Liver (tissue), 9 donors: Measurements from ENCODE around the gene PRAMEF17. TPM values are rescaled to one million over a fixed set of nuclear protein-coding genes. Genes with fewer than 3 reads are reported as not detected.
"Not testable (repeated sequence)": the region's sequence is repeated elsewhere in the genome, so short reads cannot be mapped to it uniquely, and the experiment has no call there.

Source experiments
- DNase-seq: peaks from one replicate; pipeline ENCODE4 v3.0.0-alpha.2; 2017; ENCODE audit warnings: low spot score
- H3K27ac ChIP-seq, 2 donors: one replicate each; pipeline ENCODE4 v1.7.0; 2013; ENCODE audit warnings: inconsistent platforms in 2 of 2, low read length in 2 of 2, control low read depth in 1 of 2, low read depth in 1 of 2, mild to moderate bottlenecking in 1 of 2
- H3K27me3 ChIP-seq, 4 donors: one replicate each; pipeline versions ENCODE4 v1.6.1 to v1.7.0; 2013; ENCODE audit warnings: low read length in 3 of 4, inconsistent platforms in 1 of 4, mild to moderate bottlenecking in 1 of 4, moderate library complexity in 1 of 4; ENCODE audit not compliant: control insufficient read depth in 4 of 4, insufficient read depth in 4 of 4
- H3K36me3 ChIP-seq, 4 donors: one replicate each; pipeline versions ENCODE4 v1.6.1 to v1.7.0; 2013; ENCODE audit warnings: low read length in 3 of 4, mild to moderate bottlenecking in 3 of 4, low read depth in 1 of 4, moderate library complexity in 1 of 4; ENCODE audit not compliant: control insufficient read depth in 4 of 4, insufficient read depth in 3 of 4
- H3K4me1 ChIP-seq, 4 donors: one replicate each; pipeline versions ENCODE4 v1.6.1 to v1.7.0; 2013; ENCODE audit warnings: low read length in 3 of 4, mild to moderate bottlenecking in 3 of 4, moderate library complexity in 1 of 4; ENCODE audit not compliant: control insufficient read depth in 4 of 4, insufficient read depth in 4 of 4
- H3K4me3 ChIP-seq, 3 donors: one replicate each; pipeline versions ENCODE4 v1.6.1 to v1.7.0; 2013; ENCODE audit warnings: low read length in 3 of 3, control low read depth in 1 of 3, low read depth in 1 of 3, mild to moderate bottlenecking in 1 of 3
- H3K9ac ChIP-seq, 2 donors: one replicate each; pipeline ENCODE4 v1.7.0; 2013; ENCODE audit warnings: low read length in 2 of 2, mild to moderate bottlenecking in 2 of 2, moderate library complexity in 2 of 2, control low read depth in 1 of 2, low read depth in 1 of 2
- H3K9me3 ChIP-seq, 4 donors: one replicate each; pipeline versions ENCODE4 v1.6.1 to v1.7.0; 2013; ENCODE audit warnings: low read length in 3 of 4; ENCODE audit not compliant: control insufficient read depth in 4 of 4
- ATF3 ChIP-seq: IDR thresholded peaks from 2 replicates; pipeline ENCODE4 v1.6.1; 2016; ENCODE audit warnings: antibody characterized with exemption
- CTCF ChIP-seq: fragments of 150-350 bp; IDR thresholded peaks from 2 replicates; pipeline ENCODE4 v1.5.1; 2017; ENCODE audit warnings: improper control_type of control experiment, low read depth, low read length; ENCODE audit not compliant: missing input control
- EGR1 ChIP-seq, 2 donors: IDR thresholded peaks; 2 replicates each; pipeline ENCODE4 v1.6.1; 2016 to 2018; ENCODE audit warnings: antibody characterized with exemption in 2 of 2, low read depth in 2 of 2
- FOXA1 ChIP-seq: IDR thresholded peaks from 2 replicates; pipeline ENCODE4 v1.6.1; 2016; ENCODE audit warnings: antibody characterized with exemption
- FOXA2 ChIP-seq: IDR thresholded peaks from 2 replicates; pipeline ENCODE4 v1.6.1; 2016; ENCODE audit warnings: antibody characterized with exemption
- GABPA ChIP-seq, 2 donors: IDR thresholded peaks in 1 of 2; conservative IDR thresholded peaks in 1 of 2; 2 replicates each; pipeline ENCODE4 v1.6.1; 2016; ENCODE audit warnings: antibody characterized with exemption in 2 of 2, mild to moderate bottlenecking in 1 of 2, moderate library complexity in 1 of 2
- HNF4A ChIP-seq, 2 donors: conservative IDR thresholded peaks; 2 replicates each; pipeline ENCODE4 v1.6.1; 2016; ENCODE audit warnings: antibody characterized with exemption in 2 of 2, mild to moderate bottlenecking in 2 of 2
- HNF4G ChIP-seq: IDR thresholded peaks from 2 replicates; pipeline ENCODE4 v1.6.1; 2016; ENCODE audit warnings: antibody characterized with exemption
- JUND ChIP-seq, 2 donors: IDR thresholded peaks; 2 replicates each; pipeline ENCODE4 v1.6.1; 2016; ENCODE audit warnings: antibody characterized with exemption in 2 of 2
- NR2F2 ChIP-seq: IDR thresholded peaks from 2 replicates; pipeline ENCODE4 v1.6.1; 2016; ENCODE audit warnings: antibody characterized with exemption
- RAD21 ChIP-seq, 2 donors: IDR thresholded peaks; 2 replicates each; pipeline ENCODE4 v1.6.1; 2016; ENCODE audit warnings: antibody characterized with exemption in 2 of 2, mild to moderate bottlenecking in 2 of 2
- RXRA ChIP-seq, 2 donors: IDR thresholded peaks; 2 replicates each; pipeline ENCODE4 v1.6.1; 2017 to 2018; ENCODE audit warnings: antibody characterized with exemption in 2 of 2, mild to moderate bottlenecking in 1 of 2
- SP1 ChIP-seq: IDR thresholded peaks from 2 replicates; pipeline ENCODE4 v1.6.1; 2018; ENCODE audit warnings: antibody characterized with exemption, mild to moderate bottlenecking
- TAF1 ChIP-seq: conservative IDR thresholded peaks from 2 replicates; pipeline ENCODE4 v1.6.1; 2016; ENCODE audit warnings: antibody characterized with exemption, mild to moderate bottlenecking
- YY1 ChIP-seq: IDR thresholded peaks from 2 replicates; pipeline ENCODE4 v1.6.1; 2016; ENCODE audit warnings: antibody characterized with exemption, mild to moderate bottlenecking
- WGBS: extraction: QIAGEN DNeasy Blood & Tissue Kit; methylation state at CpG from one replicate; pipeline ENCODE4 v1.1.7; 2013; 5-methylcytosine and 5-hydroxymethylcytosine counted together
- polyA plus RNA-seq, 2 donors: library from polyadenylated mRNA; stranded (reverse) in 1 of 2; unstranded in 1 of 2; fragments of 200-250 nt in 1 of 2; fragments of >200 nt in 1 of 2; fragmentation: Nextera tagmentation in 1 of 2; extraction: Ambion mirVana in 1 of 2; gene quantifications; one replicate each; pipeline versions ENCODE4 v1.2.1 to v1.2.3, GENCODE V29; 2013 to 2015
- total RNA-seq, 2 donors: library from RNA; depleted of rRNA; stranded (reverse); fragments of >200 nt; gene quantifications; one replicate each; pipeline ENCODE4 v1.2.3, GENCODE V29; 2014
- TF ChIP-seq, protein P1 (sequence below): IDR thresholded peaks from 2 replicates; pipeline ENCODE4 v1.6.1; 2016; ENCODE audit warnings: antibody characterized with exemption, mild to moderate bottlenecking
- TF ChIP-seq, protein P2 (sequence below): IDR thresholded peaks from 2 replicates; pipeline ENCODE4 v1.6.1; 2016; ENCODE audit warnings: antibody characterized with exemption
- TF ChIP-seq, protein P3 (sequence below): IDR thresholded peaks from 2 replicates; pipeline ENCODE4 v1.6.1; 2016; ENCODE audit warnings: antibody characterized with exemption
- donor health status: healthy.
- donor health status: healthy.
- donor health status: healthy.
- donor health status: healthy.
- donor health status: healthy.

Gene PRAMEF17
- total and polyA plus RNA-seq, 4 donors, result not detected

- 92% methylated on average over 13 of the region's 13 CpGs for WGBS
- Histone ChIP-seq H3K9ac (no peak overlapping the region), H3K27ac (no peak overlapping the region), H3K9me3 (no peaks in the 10 kb centered on the region), H3K36me3 (no peaks in the 10 kb centered on the region), H3K27me3 (no peaks in the 10 kb centered on the region), H3K4me1 (no peaks in the 10 kb centered on the region), H3K4me3 (no peak overlapping the region)
- DNase-seq, result no peak
- TF ChIP-seq FOXA2 (no peak), CTCF (no peak), JUND (IDR thresholded peaks at IDR 0.05) (no peak)
Observed at GRCh38 chr1:13430495-13430894, 41.1 kb downstream of the PRAMEF17 start.

DNA sequence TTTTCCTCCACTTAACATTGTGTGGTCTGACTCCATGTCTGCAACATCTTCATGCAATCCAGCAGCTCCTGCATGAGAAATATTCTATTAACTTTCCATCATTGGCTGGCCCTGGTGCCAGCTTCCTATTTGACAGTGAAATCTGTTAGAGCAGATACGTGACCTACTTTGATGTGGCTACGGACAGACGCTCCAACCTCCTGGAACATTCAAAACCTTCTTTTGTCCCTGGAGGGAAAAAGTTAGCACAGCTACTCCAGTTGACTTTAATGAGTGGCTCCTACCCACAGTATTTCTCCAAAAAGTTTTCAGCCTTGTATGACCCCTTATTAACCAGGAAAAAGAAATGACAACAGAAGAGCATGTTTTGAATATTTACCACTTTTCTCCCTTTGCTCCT lies 42.8 kb downstream of the PRAMEF17 start:
- no peak for DNase-seq
- Histone ChIP-seq H3K27me3 (no peaks in the 10 kb centered on the region), H3K27ac (no peak overlapping the region), H3K36me3 (no peaks in the 10 kb centered on the region), H3K4me1 (no peaks in the 10 kb centered on the region), H3K9ac (no peak overlapping the region), H3K9me3 (no peaks in the 10 kb centered on the region), H3K4me3 (no peak overlapping the region)
- WGBS, result 70% methylated on average over 3 of the region's 3 CpGs
- TF ChIP-seq HNF4A (conservative IDR thresholded peaks at IDR 0.05) (no peak), FOXA1 (no peak), ATF3 (no peak), GABPA (IDR thresholded peaks at IDR 0.05 in 1 of 2, conservative IDR thresholded peaks at IDR 0.05 in 1 of 2) (no peak), JUND (IDR thresholded peaks at IDR 0.05) (no peak), CTCF (no peak), TAF1 (no peak), HNF4G (no peak), EGR1 (IDR thresholded peaks at IDR 0.05; ENCODE audit: low read depth in 2 of 2) (no peak), SP1 (no peak), NR2F2 (no peak), RXRA (IDR thresholded peaks at IDR 0.05) (no peak), FOXA2 (no peak), RAD21 (IDR thresholded peaks at IDR 0.05) (no peak), YY1 (no peak)
- TF ChIP-seq, protein P1, sequence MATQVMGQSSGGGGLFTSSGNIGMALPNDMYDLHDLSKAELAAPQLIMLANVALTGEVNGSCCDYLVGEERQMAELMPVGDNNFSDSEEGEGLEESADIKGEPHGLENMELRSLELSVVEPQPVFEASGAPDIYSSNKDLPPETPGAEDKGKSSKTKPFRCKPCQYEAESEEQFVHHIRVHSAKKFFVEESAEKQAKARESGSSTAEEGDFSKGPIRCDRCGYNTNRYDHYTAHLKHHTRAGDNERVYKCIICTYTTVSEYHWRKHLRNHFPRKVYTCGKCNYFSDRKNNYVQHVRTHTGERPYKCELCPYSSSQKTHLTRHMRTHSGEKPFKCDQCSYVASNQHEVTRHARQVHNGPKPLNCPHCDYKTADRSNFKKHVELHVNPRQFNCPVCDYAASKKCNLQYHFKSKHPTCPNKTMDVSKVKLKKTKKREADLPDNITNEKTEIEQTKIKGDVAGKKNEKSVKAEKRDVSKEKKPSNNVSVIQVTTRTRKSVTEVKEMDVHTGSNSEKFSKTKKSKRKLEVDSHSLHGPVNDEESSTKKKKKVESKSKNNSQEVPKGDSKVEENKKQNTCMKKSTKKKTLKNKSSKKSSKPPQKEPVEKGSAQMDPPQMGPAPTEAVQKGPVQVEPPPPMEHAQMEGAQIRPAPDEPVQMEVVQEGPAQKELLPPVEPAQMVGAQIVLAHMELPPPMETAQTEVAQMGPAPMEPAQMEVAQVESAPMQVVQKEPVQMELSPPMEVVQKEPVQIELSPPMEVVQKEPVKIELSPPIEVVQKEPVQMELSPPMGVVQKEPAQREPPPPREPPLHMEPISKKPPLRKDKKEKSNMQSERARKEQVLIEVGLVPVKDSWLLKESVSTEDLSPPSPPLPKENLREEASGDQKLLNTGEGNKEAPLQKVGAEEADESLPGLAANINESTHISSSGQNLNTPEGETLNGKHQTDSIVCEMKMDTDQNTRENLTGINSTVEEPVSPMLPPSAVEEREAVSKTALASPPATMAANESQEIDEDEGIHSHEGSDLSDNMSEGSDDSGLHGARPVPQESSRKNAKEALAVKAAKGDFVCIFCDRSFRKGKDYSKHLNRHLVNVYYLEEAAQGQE, result no peak
- TF ChIP-seq, protein P2, sequence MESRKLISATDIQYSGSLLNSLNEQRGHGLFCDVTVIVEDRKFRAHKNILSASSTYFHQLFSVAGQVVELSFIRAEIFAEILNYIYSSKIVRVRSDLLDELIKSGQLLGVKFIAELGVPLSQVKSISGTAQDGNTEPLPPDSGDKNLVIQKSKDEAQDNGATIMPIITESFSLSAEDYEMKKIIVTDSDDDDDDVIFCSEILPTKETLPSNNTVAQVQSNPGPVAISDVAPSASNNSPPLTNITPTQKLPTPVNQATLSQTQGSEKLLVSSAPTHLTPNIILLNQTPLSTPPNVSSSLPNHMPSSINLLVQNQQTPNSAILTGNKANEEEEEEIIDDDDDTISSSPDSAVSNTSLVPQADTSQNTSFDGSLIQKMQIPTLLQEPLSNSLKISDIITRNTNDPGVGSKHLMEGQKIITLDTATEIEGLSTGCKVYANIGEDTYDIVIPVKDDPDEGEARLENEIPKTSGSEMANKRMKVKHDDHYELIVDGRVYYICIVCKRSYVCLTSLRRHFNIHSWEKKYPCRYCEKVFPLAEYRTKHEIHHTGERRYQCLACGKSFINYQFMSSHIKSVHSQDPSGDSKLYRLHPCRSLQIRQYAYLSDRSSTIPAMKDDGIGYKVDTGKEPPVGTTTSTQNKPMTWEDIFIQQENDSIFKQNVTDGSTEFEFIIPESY, result no peak
- TF ChIP-seq, protein P3, sequence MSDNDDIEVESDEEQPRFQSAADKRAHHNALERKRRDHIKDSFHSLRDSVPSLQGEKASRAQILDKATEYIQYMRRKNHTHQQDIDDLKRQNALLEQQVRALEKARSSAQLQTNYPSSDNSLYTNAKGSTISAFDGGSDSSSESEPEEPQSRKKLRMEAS, result no peak

DNA sequence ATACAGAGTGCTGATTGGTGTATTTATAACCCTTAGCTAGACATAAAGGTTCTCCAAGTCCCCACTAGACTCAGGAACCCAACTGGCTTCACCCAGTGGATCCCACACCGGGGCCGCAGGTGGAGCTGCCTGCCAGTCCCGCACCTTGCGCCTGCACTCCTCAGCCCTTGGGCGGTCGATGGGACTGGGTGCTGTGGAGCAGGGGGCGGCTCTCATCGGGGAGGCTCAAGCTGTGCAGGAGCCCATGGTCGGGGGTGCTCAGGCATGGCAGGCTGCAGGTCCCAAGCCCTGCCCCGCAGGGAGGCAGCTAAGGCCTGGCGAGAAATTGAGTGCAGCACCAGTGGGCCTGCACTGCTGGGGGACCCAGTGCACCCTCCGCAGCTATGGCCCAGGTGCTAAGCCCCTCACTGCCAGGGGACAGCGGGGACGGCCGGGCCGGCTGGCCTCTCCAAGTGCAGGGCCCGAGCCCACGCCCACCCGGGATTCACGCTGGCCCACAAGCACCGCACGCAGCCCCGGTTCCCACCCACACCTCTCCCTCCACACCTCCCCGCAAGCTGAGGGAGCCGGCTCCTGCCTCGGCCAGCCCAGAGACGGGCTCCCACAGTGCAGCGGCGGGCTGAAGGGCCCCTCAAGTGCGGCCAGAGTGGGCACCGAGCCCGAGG lies 44.4 kb downstream of the PRAMEF17 start:
- H3K27ac ChIP-seq, H3K9ac ChIP-seq, H3K4me3 ChIP-seq, H3K4me1 ChIP-seq, DNase-seq, H3K9me3 ChIP-seq, H3K27me3 ChIP-seq, H3K36me3 ChIP-seq: not testable (repeated sequence)
- WGBS, result 91% methylated on average over 32 of the region's 32 CpGs
